ENCODE measurements around the gene KNOP1. TPM values are rescaled to one million over a fixed set of nuclear protein-coding genes. Genes with fewer than 3 reads are reported as not detected.

KNOP1 gene
- total and polyA plus RNA-seq, 10 donors, result 7.1 to 13.7 (median 9.9) TPM

GRCh38 chr16:19757026-19757425 lies 39.0 kb upstream of the KNOP1 start:
- H3K4me1 ChIP-seq, result no peaks in the 10 kb centered on the region
- H3K27me3 ChIP-seq (replicated peaks in 1 of 7), result no peaks in the 10 kb centered on the region
- 83 to 98% (median 88%) methylated on average over 5 of the region's 5 CpGs for WGBS, 5 donors
- H3K27ac ChIP-seq, result no peak overlapping the region
- H3K36me3 ChIP-seq, result no peaks in the 10 kb centered on the region
- H3K9me3 ChIP-seq, result no peaks in the 10 kb centered on the region
- no peak overlapping the region for H3K4me3 ChIP-seq
- intact Hi-C loops (cut with DNase I; ENCODE audit: low total_unique reads), result no loop called here
- no peak for DNase-seq
- no peak for TF ChIP-seq POLR2A (IDR thresholded peaks at IDR 0.05)
- TF ChIP-seq POLR2AphosphoS5 (IDR thresholded peaks at IDR 0.05), result no peak

DNA sequence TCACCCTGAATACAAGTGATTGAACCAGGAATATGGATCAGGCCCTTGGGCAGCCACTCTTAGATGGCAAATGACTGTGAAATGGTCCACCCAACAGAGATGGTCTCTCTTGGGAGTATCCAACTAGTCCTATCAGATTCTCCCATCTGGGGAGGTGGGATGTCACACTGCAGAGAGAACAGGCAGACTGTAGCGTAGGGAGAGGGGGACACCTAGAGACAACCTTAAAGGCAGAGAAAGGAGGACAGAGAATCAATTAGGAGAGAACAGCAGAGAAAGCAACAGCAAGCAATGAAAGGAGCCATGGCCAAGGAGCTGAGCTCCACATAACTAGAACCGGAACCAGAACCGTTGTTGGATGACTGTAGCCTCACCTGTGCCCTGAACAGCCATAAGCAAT lies 37.2 kb upstream of the KNOP1 start:
- H3K9me3 ChIP-seq, result no peaks in the 10 kb centered on the region
- H3K4me1 ChIP-seq, result no peaks in the 10 kb centered on the region
- no peak for TF ChIP-seq POLR2A (IDR thresholded peaks at IDR 0.05)
- no peak for TF ChIP-seq POLR2AphosphoS5 (IDR thresholded peaks at IDR 0.05)
- TF ChIP-seq, protein P1, sequence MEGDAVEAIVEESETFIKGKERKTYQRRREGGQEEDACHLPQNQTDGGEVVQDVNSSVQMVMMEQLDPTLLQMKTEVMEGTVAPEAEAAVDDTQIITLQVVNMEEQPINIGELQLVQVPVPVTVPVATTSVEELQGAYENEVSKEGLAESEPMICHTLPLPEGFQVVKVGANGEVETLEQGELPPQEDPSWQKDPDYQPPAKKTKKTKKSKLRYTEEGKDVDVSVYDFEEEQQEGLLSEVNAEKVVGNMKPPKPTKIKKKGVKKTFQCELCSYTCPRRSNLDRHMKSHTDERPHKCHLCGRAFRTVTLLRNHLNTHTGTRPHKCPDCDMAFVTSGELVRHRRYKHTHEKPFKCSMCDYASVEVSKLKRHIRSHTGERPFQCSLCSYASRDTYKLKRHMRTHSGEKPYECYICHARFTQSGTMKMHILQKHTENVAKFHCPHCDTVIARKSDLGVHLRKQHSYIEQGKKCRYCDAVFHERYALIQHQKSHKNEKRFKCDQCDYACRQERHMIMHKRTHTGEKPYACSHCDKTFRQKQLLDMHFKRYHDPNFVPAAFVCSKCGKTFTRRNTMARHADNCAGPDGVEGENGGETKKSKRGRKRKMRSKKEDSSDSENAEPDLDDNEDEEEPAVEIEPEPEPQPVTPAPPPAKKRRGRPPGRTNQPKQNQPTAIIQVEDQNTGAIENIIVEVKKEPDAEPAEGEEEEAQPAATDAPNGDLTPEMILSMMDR (IDR thresholded peaks at IDR 0.05 in 8 of 11, conservative IDR thresholded peaks at IDR 0.05 in 3 of 11), result no peak
- WGBS, 5 donors, result 77 to 98% (median 95%) methylated on average over 3 of the region's 3 CpGs
- DNase-seq, result no peak
- intact Hi-C loops (cut with DNase I; ENCODE audit: low total_unique reads), result no loop called here
- no peak overlapping the region for H3K4me3 ChIP-seq
- H3K36me3 ChIP-seq, result no peaks in the 10 kb centered on the region
- H3K27ac ChIP-seq, result no peak overlapping the region
- no peaks in the 10 kb centered on the region for H3K27me3 ChIP-seq (replicated peaks in 1 of 7)

GRCh38 chr16:19754644-19755036 lies 36.6 kb upstream of the KNOP1 start:
- Histone ChIP-seq H3K27ac (no peak overlapping the region), H3K36me3 (no peaks in the 10 kb centered on the region), H3K4me1 (no peaks in the 10 kb centered on the region), H3K4me3 (no peak overlapping the region), H3K27me3 (replicated peaks in 1 of 7) (no peaks in the 10 kb centered on the region), H3K9me3 (no peaks in the 10 kb centered on the region)
- DNase-seq, result no peak
- intact Hi-C loops (cut with DNase I; ENCODE audit: low total_unique reads), result no loop called here
- WGBS, 5 donors, result 55 to 83% (median 74%) methylated on average over 1 of the region's 1 CpG
- TF ChIP-seq POLR2A (IDR thresholded peaks at IDR 0.05) (no peak), POLR2AphosphoS5 (IDR thresholded peaks at IDR 0.05) (no peak)
- TF ChIP-seq, protein P1 (IDR thresholded peaks at IDR 0.05 in 8 of 11, conservative IDR thresholded peaks at IDR 0.05 in 3 of 11), result no peak

- DNase-seq, result no peak
- H3K9me3 ChIP-seq, result no peaks in the 10 kb centered on the region
- WGBS, 5 donors, result 86 to 92% (median 89%) methylated on average over 12 of the region's 12 CpGs
- no peak overlapping the region for H3K27ac ChIP-seq
- no peaks in the 10 kb centered on the region for H3K36me3 ChIP-seq
- no peaks in the 10 kb centered on the region for H3K27me3 ChIP-seq (replicated peaks in 1 of 7)
- no peaks in the 10 kb centered on the region for H3K4me1 ChIP-seq
- no peak overlapping the region for H3K4me3 ChIP-seq
- intact Hi-C loops (cut with DNase I; ENCODE audit: low total_unique reads), result no loop called here
- no peak for TF ChIP-seq POLR2A (IDR thresholded peaks at IDR 0.05)
- TF ChIP-seq, protein P1 (IDR thresholded peaks at IDR 0.05 in 8 of 11, conservative IDR thresholded peaks at IDR 0.05 in 3 of 11), result no peak
- TF ChIP-seq POLR2AphosphoS5 (IDR thresholded peaks at IDR 0.05), result no peak
Measured at GRCh38 chr16:19753815-19754643, 36.0 kb upstream of the KNOP1 start.
